Activated T-cell treated with anti-CD3 and anti-CD28 coated beads, Interleukin-2, amount 50 U/mL, for 24 hours (primary cell): ENCODE results near the gene RELN.
"Not testable (repeated sequence)": the region's sequence is repeated elsewhere in the genome, so short reads cannot be mapped to it uniquely, and the experiment has no call there.

Experiments
- DNase-seq: peaks from one replicate; pipeline ENCODE4 v3.0.0-alpha.2; 2020
- H3K27ac Mint-ChIP-seq: 2 replicates; pipeline ENCODE4 v1.8.0; 2020; ENCODE audit warnings: mild to moderate bottlenecking, mixed read lengths
- H3K27me3 Mint-ChIP-seq: 2 replicates; pipeline ENCODE4 v1.8.0; 2020; ENCODE audit warnings: mixed read lengths
- H3K36me3 Mint-ChIP-seq: 2 replicates; pipeline ENCODE4 v1.8.0; 2020; ENCODE audit warnings: low read depth, mixed read lengths
- H3K4me1 Mint-ChIP-seq: 2 replicates; pipeline ENCODE4 v1.8.0; 2020; ENCODE audit warnings: low read depth, mixed read lengths
- H3K4me3 Mint-ChIP-seq: 2 replicates; pipeline ENCODE4 v1.8.0; 2020; ENCODE audit warnings: mild to moderate bottlenecking, moderate library complexity, mixed read lengths
- H3K9me3 Mint-ChIP-seq: 2 replicates; pipeline ENCODE4 v1.8.0; 2020; ENCODE audit warnings: mixed read lengths

The RELN gene

GRCh38 chr7:103914147-103914899 lies 75.1 kb downstream of the RELN start:
- no peaks in the 10 kb centered on the region for H3K9me3 Mint-ChIP-seq
- no peaks in the 10 kb centered on the region for H3K36me3 Mint-ChIP-seq
- no peak overlapping the region for H3K4me3 Mint-ChIP-seq
- peaks cover 11% of the 10 kb centered on the region for H3K27me3 Mint-ChIP-seq
- no peak for DNase-seq
- H3K4me1 Mint-ChIP-seq: no peaks in the 10 kb centered on the region
- H3K27ac Mint-ChIP-seq: no peak overlapping the region

GRCh38 chr7:103912891-103913605 lies 76.4 kb downstream of the RELN start:
- no peaks in the 10 kb centered on the region for H3K36me3 Mint-ChIP-seq
- no peak for DNase-seq
- no peaks in the 10 kb centered on the region for H3K4me1 Mint-ChIP-seq
- H3K4me3 Mint-ChIP-seq: no peak overlapping the region
- H3K27me3 Mint-ChIP-seq: peaks cover 8% of the 10 kb centered on the region
- no peak overlapping the region for H3K27ac Mint-ChIP-seq
- H3K9me3 Mint-ChIP-seq: no peaks in the 10 kb centered on the region

- not testable (repeated sequence) for H3K4me3 Mint-ChIP-seq, H3K4me1 Mint-ChIP-seq, H3K9me3 Mint-ChIP-seq, H3K27me3 Mint-ChIP-seq, H3K27ac Mint-ChIP-seq, H3K36me3 Mint-ChIP-seq, DNase-seq
These were observed 78.4 kb downstream of the RELN start for GRCh38 chr7:103911015-103911414.

- no peaks in the 10 kb centered on the region for H3K4me1 Mint-ChIP-seq
- H3K36me3 Mint-ChIP-seq: no peaks in the 10 kb centered on the region
- no peak for DNase-seq
- H3K4me3 Mint-ChIP-seq: no peak overlapping the region
- H3K9me3 Mint-ChIP-seq: no peaks in the 10 kb centered on the region
- H3K27me3 Mint-ChIP-seq: peaks cover 11% of the 10 kb centered on the region
- no peak overlapping the region for H3K27ac Mint-ChIP-seq
These were observed 83.5 kb downstream of the RELN start for GRCh38 chr7:103905997-103906396.

- Mint-ChIP-seq H3K9me3 (no peaks in the 10 kb centered on the region), H3K4me3 (no peak overlapping the region), H3K27me3 (peaks cover 12% of the 10 kb centered on the region), H3K27ac (no peak overlapping the region), H3K36me3 (no peaks in the 10 kb centered on the region), H3K4me1 (no peaks in the 10 kb centered on the region)
- DNase-seq: no peak
These were observed 86.5 kb downstream of the RELN start for GRCh38 chr7:103902917-103903316.

GRCh38 chr7:103896826-103897225 lies 92.6 kb downstream of the RELN start:
- not testable (repeated sequence) for H3K4me1 Mint-ChIP-seq, H3K9me3 Mint-ChIP-seq, H3K4me3 Mint-ChIP-seq, H3K27ac Mint-ChIP-seq, DNase-seq, H3K36me3 Mint-ChIP-seq, H3K27me3 Mint-ChIP-seq

GRCh38 chr7:103894656-103895596 lies 94.5 kb downstream of the RELN start:
- Mint-ChIP-seq H3K27ac (no peak overlapping the region), H3K27me3 (peaks cover 5% of the 10 kb centered on the region), H3K4me1 (no peaks in the 10 kb centered on the region), H3K4me3 (no peak overlapping the region), H3K36me3 (no peaks in the 10 kb centered on the region), H3K9me3 (no peaks in the 10 kb centered on the region)
- no peak for DNase-seq

- no peak overlapping the region for H3K4me3 Mint-ChIP-seq
- no peak overlapping the region for H3K27ac Mint-ChIP-seq
- no peaks in the 10 kb centered on the region for H3K4me1 Mint-ChIP-seq
- DNase-seq: no peak
- peaks cover 5% of the 10 kb centered on the region for H3K27me3 Mint-ChIP-seq
- H3K9me3 Mint-ChIP-seq: no peaks in the 10 kb centered on the region
- no peaks in the 10 kb centered on the region for H3K36me3 Mint-ChIP-seq
These were observed 96.1 kb downstream of the RELN start for GRCh38 chr7:103893350-103893749.

GRCh38 chr7:103889451-103889850 lies 100.0 kb downstream of the RELN start:
- H3K9me3 Mint-ChIP-seq: peaks cover 2% of the 10 kb centered on the region
- no peaks in the 10 kb centered on the region for H3K4me1 Mint-ChIP-seq
- H3K27me3 Mint-ChIP-seq: no peaks in the 10 kb centered on the region
- no peak overlapping the region for H3K27ac Mint-ChIP-seq
- no peak for DNase-seq
- H3K4me3 Mint-ChIP-seq: no peak overlapping the region
- H3K36me3 Mint-ChIP-seq: no peaks in the 10 kb centered on the region

- Mint-ChIP-seq H3K27ac (no peak overlapping the region), H3K36me3 (no peaks in the 10 kb centered on the region), H3K9me3 (peaks cover 2% of the 10 kb centered on the region), H3K4me3 (no peak overlapping the region), H3K4me1 (no peaks in the 10 kb centered on the region), H3K27me3 (no peaks in the 10 kb centered on the region)
- no peak for DNase-seq
These were observed 100.8 kb downstream of the RELN start for GRCh38 chr7:103888603-103889153.

- Mint-ChIP-seq H3K27me3 (peaks cover 3% of the 10 kb centered on the region), H3K36me3 (no peaks in the 10 kb centered on the region), H3K4me1 (no peaks in the 10 kb centered on the region), H3K4me3 (no peak overlapping the region), H3K9me3 (peaks cover 2% of the 10 kb centered on the region), H3K27ac (no peak overlapping the region)
- DNase-seq: no peak
These were observed 101.4 kb downstream of the RELN start for GRCh38 chr7:103887853-103888602.

GRCh38 chr7:103887050-103887449 lies 102.4 kb downstream of the RELN start:
- no peaks in the 10 kb centered on the region for H3K4me1 Mint-ChIP-seq
- H3K36me3 Mint-ChIP-seq: no peaks in the 10 kb centered on the region
- no peak overlapping the region for H3K27ac Mint-ChIP-seq
- no peak for DNase-seq
- H3K9me3 Mint-ChIP-seq: peaks cover 2% of the 10 kb centered on the region
- H3K27me3 Mint-ChIP-seq: peaks cover 6% of the 10 kb centered on the region
- H3K4me3 Mint-ChIP-seq: no peak overlapping the region

- no peak for DNase-seq
- Mint-ChIP-seq H3K4me1 (no peaks in the 10 kb centered on the region), H3K4me3 (no peak overlapping the region), H3K9me3 (peaks cover 4% of the 10 kb centered on the region), H3K27me3 (peaks cover 6% of the 10 kb centered on the region), H3K36me3 (no peaks in the 10 kb centered on the region), H3K27ac (no peak overlapping the region)
These were observed 109.4 kb downstream of the RELN start for GRCh38 chr7:103879928-103880600.
